ENCODE results near the gene EGFR.

DNA sequence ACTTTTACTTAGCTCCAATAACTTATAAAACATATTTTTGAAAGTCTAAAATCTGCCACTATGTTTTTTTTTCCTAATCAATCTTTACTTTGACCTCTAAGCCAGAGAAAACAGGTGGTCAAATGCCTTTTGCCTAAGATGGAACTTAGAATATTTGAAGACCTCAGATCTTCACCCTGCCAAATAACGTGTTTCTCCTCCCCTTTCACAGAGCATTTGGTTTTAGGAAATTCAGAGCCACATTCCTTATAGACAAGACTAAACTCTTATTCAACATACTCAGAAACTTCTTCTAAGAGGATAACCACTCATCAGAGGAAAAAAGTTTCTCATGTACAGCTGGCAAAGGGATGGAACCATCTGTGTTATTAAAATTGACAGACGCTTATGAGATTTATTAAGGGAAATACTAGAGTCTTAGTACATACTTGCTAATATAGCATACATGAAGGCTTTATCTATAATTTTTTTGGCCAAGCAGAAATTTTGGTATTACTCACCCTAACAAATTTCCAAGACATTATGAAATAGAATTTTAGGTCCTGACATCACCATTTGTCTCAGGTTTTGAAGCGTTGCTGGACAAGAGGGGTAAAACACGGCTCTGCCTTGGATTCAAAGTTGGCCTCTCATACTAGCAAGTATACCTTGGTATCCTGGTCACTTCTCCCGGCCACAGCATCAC is 2.6 kb upstream of the EGFR start:
- TF ChIP-seq, protein P1, sequence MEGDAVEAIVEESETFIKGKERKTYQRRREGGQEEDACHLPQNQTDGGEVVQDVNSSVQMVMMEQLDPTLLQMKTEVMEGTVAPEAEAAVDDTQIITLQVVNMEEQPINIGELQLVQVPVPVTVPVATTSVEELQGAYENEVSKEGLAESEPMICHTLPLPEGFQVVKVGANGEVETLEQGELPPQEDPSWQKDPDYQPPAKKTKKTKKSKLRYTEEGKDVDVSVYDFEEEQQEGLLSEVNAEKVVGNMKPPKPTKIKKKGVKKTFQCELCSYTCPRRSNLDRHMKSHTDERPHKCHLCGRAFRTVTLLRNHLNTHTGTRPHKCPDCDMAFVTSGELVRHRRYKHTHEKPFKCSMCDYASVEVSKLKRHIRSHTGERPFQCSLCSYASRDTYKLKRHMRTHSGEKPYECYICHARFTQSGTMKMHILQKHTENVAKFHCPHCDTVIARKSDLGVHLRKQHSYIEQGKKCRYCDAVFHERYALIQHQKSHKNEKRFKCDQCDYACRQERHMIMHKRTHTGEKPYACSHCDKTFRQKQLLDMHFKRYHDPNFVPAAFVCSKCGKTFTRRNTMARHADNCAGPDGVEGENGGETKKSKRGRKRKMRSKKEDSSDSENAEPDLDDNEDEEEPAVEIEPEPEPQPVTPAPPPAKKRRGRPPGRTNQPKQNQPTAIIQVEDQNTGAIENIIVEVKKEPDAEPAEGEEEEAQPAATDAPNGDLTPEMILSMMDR (IDR thresholded peaks at IDR 0.05) = no peak
- TF ChIP-seq, protein P2, sequence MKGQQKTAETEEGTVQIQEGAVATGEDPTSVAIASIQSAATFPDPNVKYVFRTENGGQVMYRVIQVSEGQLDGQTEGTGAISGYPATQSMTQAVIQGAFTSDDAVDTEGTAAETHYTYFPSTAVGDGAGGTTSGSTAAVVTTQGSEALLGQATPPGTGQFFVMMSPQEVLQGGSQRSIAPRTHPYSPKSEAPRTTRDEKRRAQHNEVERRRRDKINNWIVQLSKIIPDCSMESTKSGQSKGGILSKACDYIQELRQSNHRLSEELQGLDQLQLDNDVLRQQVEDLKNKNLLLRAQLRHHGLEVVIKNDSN (IDR thresholded peaks at IDR 0.05; ENCODE audit: borderline replicate concordance, low read depth) = no peak
- TF ChIP-seq POLR2AphosphoS5 (IDR thresholded peaks at IDR 0.05; ENCODE audit: low read depth, low read length) = no peak
- no peak for TF ChIP-seq CHD2 (IDR thresholded peaks at IDR 0.05; ENCODE audit: low read length, partially characterized antibody)
- TF ChIP-seq TAF1 (IDR thresholded peaks at IDR 0.05; ENCODE audit: borderline replicate concordance, low read depth, low read length) = no peak
- no peak for TF ChIP-seq TCF12 (IDR thresholded peaks at IDR 0.05)
- no peak for TF ChIP-seq EZH2phosphoT487 (IDR thresholded peaks at IDR 0.05; ENCODE audit: borderline replicate concordance, low read depth)
- no peak for TF ChIP-seq YY1 (IDR thresholded peaks at IDR 0.05; ENCODE audit: low read depth)
- TF ChIP-seq, protein P3, sequence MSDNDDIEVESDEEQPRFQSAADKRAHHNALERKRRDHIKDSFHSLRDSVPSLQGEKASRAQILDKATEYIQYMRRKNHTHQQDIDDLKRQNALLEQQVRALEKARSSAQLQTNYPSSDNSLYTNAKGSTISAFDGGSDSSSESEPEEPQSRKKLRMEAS (IDR thresholded peaks at IDR 0.05; ENCODE audit: low read depth) = no peak
- no peak for TF ChIP-seq EP300 (IDR thresholded peaks at IDR 0.05; ENCODE audit: borderline replicate concordance in 1 of 2, low read depth in 1 of 2, low read length in 1 of 2)
- no peak for TF ChIP-seq RAD21 (IDR thresholded peaks at IDR 0.05; ENCODE audit: low read length)
- no peak for TF ChIP-seq SMC3 (IDR thresholded peaks at IDR 0.05; ENCODE audit: low read depth, low read length)
- no peak for TF ChIP-seq SIN3A (IDR thresholded peaks at IDR 0.05; ENCODE audit: borderline replicate concordance, low read depth, low read length)

Data from SK-N-SH (cell line).